Smooth muscle cell of the brain vasculature (primary cell): ENCODE measurements around the gene TTLL9.
"Not testable (repeated sequence)": the region's sequence is repeated elsewhere in the genome, so short reads cannot be mapped to it uniquely, and the experiment has no call there.

ENCODE experiments used
- DNase-seq: peaks from one replicate; pipeline ENCODE4 v3.0.0-alpha.2; 2012; ENCODE audit warnings: low read depth, low spot score

The TTLL9 gene

DNA sequence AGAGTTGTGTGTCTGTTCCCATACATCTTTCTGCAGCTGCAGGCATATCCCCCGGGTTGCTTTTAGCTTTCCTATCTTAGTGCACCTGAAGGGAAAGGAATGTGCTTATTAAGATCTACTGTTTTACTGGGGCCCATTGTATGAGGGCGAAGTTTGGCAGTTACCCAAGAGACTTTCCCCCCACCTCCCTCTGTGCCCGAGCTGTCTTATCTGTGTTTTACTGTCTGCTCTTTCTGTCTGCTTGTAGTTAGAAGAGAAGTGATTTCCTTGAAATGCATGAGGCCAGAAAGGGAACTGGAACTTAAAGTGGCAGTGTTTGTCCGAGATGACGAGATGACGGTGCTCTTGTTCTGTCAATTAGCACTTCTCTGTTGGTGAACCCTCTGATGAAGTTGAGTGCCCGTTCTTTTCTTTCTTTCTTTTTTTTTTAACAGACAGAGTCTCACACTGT, 47.6 kb downstream of the TTLL9 start:
- not testable (repeated sequence) for DNase-seq

DNA sequence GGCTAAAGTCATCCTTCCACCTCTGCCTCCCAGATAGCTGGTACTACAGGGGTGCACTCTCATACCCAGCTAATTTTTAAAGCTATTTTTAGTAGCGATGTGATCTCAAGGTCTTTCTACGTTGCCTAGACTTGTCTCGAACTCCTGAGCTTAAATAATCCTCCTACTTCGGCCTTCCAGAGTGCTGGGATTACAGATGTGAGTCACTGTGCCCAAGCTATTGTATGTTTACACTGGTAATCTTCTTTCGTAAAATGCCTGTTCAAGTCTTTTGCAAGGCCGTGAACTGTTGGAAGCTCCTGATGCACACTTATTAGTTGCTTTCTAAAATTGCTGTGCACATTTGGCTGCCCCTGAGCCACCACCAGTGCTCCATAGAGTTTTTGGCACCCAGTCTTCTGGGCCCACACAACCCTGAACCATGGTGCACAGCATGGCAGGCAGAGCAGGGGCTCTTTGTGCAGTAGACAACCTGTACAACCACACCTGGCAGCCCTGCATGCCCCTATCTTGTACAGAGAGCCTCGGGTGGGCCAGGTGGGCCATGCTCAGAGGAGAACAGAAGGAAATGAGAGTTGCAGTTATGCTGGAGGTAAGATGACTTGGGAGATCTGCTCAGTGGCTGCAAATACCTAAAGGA, 48.2 kb downstream of the TTLL9 start:
- no peak for DNase-seq

DNA sequence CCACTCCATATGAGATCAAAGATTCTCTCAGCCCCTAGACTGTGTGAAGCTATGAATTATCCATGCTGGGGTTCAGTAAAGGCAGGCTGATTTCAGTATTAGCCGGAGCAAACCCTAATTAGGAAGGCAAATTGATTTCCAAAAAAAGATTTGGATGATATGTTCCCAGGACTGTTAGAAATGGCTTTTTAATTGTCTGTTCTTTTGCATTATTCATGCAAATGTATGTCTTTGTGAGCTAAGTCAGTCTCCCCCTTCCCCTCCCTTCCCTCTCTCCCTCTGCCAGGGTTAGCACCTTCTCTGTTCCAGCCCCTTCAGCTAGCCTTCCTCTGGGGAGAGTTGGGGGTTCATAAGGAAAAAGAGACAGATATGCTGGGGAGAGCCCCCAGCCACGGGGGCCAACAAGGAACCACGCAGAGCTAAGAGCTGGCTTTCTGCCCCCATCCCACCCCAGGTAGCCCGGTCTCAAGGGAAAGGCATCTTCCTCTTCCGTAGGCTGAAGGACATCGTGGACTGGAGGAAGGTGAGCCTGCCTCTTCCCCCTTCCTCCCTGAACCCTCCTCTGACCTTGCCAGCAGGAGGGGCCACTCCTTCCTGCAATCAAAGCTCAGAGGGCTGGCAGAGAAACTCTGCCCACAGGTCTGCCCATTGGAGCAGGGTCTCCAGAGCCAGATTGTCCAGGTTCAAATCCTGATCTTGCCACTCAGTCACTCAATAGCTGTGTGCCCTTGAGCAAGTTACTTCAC, 49.1 kb downstream of the TTLL9 start:
- DNase-seq: no peak

DNA sequence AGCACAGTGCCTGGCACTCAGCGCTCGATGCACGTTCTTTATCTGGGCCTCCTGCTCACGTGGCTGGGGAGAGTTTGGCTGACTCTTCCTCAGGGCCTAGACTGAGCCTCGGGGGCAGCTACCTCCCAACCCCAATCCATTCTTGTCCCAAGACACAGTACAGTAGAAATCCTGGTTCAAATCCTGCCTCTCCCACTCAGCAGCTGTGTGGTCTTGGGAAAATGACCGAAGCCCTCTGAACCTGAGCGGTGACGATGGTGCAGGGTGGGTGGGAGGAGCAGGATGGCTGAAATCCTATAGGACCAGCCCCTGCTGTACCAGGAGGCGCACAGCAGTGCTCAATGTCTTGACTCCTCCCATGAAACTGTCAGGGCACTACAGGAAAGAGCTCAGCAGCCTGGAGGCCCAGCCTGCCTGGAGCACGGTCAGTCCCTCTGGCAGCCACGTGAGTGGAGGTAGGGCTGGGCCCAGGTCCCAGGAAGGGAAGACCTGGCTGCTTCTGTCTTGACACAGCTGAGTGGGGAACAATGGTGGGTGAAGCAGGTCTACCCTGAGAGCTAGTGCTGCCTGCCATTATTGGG, 49.9 kb downstream of the TTLL9 start:
- no peak for DNase-seq

DNA sequence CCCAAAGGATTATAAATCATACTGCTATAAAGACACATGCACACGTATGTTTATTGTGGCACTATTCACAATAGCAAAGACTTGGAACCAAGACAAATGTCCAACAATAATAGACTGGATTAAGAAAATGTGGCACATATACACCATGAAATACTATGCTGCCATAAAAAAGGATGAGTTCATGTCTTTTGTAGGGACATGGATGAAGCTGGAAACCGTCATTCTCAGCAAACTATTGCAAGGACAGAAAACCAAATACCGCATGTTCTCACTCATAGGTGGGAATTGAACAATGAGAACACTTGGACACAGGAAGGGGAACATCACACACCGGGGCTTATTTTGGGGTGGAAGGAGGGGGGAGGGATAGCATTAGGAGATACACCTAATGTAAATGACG, 51.0 kb downstream of the TTLL9 start:
- not testable (repeated sequence) for DNase-seq

DNA sequence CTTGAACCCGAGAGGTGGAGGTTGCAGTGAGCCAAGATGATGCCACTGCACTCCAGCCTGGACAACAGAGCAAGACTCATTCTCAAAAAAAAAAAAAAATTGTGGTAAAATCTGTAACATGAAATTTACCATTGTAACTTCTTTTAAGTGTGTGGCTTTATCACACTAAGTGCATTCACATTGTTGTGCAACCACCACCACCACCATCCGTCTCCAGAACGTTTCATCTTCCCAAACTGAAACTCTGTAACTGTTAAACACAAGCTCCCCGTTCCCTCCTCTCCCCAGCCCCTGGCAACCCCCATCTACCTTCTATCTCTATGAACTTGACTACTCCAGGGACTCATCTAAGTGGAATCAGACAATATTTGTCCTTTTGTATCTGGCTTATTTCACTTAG, 51.7 kb downstream of the TTLL9 start:
- DNase-seq: no peak

DNA sequence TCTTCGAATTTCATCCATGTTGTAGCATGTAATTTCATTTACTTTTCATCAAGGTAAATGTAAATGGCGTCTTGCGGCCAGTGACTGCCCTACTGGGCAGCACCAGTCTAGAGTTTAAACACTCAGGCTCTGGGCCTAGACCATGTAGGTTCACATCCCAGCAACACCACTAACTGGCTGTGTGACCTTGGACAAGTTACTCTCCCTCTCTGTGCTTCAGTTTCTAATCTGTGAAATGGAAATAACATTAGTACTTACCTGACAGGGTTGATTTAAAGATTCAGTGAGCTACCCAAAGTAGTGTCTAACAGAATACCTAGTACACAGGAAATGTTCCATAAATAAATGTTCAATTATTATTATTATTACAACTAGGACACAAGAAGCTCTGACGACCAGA, 52.2 kb downstream of the TTLL9 start:
- DNase-seq: no peak

DNA sequence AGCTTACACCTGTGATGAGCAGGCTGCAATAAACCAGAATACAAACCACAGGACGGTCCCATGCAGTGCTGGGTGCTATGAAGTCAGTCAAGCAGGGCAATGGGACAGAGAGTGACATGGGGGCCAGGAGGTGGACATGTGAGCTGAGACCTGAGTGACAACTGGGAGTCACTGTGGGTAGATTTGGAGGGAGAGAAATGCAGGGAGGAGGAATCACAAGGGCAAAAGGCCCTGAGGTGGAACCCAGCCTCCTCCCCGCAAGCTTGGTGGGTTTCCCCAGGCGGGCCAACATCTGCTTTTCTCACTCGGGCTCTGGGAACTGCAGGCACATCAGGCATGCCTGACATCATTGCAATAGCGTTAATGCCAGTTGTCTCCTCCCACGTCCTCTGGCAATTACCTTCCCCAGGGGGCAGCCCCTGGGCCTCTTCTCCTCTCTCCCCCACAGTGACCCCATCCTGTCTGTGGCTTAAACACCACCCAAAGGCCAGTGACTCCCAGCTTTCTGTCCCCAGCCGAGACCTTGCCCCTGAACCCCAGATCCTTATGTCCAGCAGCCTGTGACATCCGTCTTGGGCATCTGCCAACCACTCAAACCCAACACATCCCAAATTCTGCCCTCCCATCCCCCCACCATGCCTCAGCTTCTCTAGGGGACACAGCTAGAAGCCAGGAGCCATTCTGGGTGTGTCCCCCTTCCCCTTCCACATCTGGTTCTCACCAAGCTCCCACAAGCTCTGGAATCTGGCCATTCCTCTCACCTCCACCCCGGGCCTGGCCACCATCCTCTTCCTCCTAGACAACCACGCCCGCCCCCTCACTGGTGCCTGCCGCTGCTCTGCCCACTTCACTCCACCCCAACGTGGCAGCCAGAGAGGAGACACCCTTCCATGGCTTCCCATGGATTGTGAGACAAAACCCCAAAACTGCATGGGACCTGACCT, 53.2 kb downstream of the TTLL9 start:
- no peak for DNase-seq

DNA sequence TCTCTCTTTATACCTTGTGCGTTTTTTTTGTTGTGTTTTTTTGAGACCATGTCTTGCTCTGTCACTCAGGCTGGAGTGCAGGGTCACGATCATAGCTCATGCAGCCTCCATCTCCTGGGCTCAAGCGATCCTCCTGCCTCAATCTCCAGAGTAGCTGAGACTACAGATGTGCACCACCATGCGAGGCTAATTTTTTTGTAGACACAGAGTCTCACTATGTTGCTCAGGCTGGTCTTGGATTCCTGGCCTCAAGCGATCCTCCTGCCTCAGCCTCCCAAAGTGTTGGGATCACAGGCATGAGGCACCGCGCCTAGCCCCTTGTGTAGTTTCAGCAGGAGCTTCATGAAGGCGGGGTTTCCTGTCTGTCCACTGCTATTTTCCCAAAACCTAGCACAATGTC, 54.1 kb downstream of the TTLL9 start:
- no peak for DNase-seq

DNA sequence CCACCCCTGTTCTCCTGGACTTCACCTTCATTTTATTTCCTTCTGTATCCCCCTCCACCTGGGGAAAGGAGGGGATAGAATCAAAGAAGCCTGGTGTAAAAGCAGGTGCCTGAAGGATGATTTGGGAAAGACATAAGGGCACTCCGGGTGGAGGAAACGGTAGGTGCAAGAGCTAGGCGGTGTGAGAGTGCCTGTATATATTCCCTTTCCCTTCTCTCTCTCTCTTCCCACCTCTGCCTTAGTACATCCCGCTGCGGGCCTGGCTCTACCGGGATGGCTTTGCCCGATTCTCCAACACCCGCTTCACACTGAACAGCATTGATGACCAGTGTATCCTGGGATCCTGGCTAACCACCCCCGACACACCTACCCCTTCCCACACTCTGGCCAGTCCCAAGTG, 55.2 kb downstream of the TTLL9 start:
- DNase-seq: no peak

DNA sequence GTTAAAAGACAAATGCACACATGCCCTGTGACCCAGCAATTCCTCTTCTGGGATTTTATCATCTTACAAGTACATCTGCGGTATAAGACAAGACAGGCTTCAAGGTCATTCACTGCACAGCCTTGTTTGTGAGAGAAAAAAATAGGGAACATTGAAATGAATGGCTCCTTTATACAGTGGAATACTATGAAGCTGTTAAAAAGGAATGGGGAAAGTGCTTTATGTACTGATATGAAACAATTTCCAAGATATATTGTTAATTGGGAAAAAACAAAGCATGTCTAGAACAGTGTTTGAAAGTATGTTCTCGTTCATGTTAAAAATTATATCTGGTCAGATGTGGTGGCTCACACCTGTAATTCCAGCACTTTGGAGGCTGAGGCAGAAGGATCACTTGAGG, 56.1 kb downstream of the TTLL9 start:
- DNase-seq: no peak

DNA sequence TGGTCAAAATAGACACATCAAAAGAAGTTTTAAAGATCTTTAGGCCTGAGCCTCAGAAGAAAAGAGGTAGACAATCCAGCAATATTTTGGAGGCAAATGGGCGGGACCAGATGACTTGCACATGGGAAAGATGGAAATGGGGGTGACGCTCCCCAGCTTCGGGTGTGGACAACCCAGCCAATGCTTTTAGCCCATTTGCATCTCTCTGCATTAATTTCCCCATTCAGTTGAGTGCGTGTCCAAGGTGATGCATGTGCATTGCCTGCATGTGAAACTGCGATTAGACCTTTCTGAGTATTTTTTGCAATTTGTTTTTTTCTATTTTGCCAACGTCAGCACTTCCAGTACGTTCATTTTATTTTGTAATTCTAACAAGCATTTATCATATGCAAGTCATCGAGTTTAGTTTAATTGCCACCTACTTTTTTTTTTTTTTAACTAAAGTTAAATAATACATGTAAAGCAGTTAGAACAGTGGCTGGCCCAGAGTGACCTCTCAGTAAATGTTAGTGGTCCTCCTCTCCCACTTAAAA, 57.3 kb downstream of the TTLL9 start:
- no peak for DNase-seq

DNA sequence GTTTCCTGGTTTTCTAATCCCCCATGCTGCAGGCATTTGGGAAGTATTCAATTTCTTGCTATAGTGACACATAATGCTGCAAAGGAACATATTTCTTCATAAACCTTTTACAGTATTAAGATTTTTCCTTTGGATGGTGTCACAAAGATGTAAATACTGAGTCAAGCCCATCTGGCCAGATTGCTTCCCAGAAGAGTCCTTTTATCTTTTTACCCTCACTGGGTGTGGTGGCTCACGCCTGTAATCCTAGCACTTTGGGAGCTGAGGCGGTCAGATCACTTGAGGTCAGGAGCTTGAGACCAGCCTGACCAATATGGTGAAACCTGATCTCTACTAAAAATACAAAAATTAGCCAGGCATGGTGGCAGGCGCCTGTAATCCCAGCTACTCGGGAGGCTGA, 59.2 kb downstream of the TTLL9 start:
- DNase-seq: not testable (repeated sequence)

DNA sequence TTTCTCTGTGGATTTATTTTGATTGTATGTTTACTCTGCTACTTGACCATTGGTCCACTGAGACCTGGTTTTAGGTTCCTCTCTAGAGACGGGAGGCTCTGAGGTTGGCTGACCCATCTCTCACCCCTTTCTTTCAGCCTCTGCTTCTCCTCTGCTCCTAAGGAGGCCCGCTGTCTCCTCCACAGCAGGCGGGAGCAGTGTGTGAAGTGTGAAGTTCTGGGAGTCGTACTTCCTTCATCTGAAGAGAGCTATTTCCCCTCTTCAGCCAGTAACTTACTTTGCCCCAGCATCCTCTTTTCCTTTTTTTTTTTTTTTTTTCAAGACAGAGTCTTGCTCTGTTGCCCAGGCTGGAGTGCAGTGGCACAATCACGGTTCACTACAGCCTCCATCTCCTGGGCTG, 60.3 kb downstream of the TTLL9 start:
- no peak for DNase-seq

DNA sequence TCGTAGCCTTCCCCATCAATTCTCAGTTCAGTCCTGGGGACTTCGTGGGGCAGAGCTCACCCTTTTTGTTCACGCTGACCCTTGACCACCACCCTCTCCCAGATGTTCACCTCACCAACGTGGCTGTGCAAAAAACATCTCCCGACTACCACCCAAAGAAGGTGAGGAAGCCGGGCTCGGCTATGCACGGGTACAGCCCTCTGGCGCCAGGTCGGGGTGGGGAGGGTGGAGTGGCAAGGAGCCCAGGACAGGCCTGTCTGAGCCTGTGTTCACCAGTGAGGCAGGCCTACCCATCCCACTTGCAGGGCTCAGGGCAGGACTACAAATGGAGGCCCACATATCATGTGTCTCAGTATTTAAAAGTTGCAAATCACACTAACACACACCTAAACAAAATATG, 63.3 kb downstream of the TTLL9 start:
- no peak for DNase-seq

DNA sequence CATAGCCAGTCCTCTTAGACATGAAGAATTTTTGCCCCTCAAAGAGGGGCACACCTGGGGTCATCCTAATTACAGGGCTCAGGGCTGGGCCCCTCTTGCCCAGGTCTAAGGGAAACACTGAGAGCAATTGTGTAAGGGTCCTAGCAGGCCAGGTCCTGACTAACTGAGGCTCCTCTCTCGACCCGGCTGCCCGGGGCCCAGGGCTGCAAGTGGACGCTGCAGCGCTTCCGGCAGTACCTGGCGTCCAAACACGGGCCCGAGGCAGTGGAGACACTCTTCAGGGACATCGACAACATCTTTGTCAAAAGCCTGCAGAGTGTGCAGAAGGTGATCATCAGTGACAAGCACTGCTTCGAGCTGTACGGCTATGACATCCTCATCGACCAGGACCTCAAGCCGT, 64.1 kb downstream of the TTLL9 start:
- DNase-seq: no peak

DNA sequence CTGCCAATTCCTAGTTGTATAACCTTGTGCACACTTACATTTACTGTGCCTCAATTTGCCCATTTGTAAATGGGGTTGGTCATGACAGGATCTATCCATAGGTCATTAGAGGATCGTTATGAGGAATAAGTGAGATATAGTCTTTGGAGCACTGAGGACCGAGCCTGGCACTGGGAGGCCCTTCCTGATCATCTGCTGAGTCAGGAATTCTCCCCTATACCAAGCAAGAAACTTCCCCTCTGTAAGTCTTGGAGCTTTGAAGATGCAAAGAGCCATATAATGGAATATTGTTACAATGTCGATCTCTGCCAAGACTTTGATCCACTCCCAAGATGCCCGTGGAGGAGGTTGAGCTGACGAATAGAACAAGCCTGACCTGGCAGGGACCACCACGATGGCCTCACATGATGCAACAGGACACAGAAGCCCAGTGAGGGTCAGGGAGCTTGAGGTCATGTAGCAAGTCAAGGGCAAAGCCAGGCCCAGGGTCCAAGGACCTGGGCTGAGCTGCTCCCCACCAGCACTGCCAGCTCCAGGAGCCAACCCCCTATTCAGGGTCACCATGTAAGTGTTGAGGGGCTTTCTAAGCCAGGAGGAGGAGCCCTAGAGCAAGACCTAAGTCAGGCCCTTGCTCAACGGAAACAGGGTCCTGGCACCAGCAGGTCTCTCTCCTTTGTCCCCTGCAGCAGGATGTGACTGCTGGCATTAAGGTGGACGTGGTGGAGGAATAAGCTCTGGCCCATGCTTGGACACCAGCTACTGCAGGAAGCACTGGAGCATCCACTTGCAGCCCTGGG, 64.7 kb downstream of the TTLL9 start:
- no peak for DNase-seq

DNA sequence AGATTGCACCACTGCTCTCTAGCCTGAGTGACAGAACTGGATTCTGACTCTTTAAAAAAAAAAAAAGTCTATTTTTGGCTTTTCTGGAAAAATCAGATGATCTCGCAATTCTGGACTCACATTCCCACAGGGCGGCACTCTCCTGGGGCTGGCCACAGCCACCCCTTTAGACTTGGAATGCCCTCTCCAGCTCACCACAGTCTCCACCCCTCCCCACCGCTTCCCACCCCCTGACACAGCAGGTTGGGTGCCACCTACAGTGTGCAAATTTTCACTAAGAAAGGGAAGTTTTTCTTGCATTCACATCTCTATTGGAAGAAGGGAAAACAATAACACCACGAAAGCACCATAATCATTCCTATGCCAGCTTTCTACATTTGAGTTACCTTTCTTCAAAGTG, 66.0 kb downstream of the TTLL9 start:
- DNase-seq: no peak

DNA sequence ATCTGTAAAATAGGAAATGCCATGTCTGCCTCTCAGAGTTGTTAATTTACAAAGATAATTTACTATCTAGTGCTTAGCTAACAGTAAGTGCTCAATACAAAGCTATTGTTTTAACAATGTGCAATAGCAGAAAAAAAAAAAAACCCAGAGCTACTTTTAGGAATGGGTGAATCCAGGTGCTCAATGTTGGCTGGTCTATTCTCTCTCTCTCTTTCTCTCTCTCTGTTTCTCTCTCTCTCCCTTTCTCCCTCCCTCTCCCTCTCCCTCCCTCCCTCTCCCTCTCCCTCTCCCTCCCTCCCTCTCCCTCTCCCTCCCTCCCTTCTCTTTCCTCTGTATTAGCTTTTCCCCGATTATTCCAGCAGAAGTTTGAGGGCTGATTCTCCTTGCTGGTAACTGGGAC, 67.4 kb downstream of the TTLL9 start:
- DNase-seq: no peak

DNA sequence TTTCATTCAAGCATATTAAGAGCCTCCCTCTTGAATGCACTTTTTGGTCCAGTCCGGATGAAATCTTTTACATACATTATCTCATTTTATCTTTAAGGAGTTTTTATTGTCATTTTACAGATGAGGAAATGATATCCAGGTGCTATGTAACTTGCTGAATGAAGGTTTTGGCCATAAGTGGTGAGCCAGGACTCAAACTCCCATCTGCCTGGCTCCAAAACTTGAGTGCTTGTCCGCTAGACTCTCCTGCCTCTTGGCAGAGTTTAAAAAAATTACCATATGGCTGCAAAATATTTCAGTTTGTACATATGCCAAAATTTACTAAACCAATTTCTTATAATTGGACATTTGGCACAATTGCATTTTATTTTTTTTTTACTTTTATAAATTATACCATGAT, 69.2 kb downstream of the TTLL9 start:
- no peak for DNase-seq

DNA sequence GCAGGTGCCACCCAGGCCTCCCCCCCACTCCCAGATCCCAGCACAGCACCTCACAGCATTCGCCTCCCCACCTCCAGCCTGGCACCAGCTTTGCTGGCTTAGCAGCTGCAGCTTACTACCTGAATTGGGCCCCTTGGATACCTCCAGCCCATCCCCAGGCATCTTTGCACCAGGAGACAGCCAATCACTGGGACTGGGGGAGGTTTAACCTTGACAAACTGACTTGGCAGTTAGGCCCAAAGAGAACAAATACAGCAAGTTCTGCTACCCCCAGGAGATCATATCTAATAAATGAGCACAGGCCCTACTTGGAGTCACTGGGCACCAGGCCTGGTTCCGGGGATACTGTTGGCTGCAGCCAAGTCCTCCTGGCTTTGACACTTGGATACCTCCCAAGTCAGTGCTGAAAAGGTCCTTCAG, 72.6 kb downstream of the TTLL9 start:
- no peak for DNase-seq
